Measurements from ENCODE around the gene TAS1R2.

The TAS1R2 gene

DNA sequence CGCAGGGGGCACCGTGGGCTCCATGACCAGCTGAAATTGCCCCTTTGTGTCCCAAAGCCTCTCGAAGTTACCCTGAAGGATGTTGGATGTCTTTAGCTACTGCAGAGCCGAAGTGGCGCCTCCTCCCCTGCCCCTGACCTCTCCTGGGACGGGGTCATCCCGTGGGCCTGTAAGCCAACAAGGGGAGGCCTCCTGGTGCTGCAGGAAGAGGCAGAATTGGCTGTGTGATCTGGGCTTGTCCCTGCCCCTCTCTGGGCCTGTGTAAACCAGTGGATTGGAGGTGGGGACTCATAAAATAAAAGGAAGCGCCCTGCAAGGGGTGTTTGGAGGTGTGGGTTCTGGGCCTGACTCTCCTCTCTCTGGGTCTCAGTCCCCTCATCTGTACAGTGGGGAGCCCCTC is 2.1 kb upstream of the TAS1R2 start:
- no peak for TF ChIP-seq CTCF (IDR thresholded peaks at IDR 0.05; ENCODE audit: control insufficient read depth, extremely low read depth, insufficient read depth)
- H3K4me3 ChIP-seq (ENCODE audit: low read depth, low read length): no peak overlapping the region
- no peak for DNase-seq (ENCODE audit: low read depth)

DNA sequence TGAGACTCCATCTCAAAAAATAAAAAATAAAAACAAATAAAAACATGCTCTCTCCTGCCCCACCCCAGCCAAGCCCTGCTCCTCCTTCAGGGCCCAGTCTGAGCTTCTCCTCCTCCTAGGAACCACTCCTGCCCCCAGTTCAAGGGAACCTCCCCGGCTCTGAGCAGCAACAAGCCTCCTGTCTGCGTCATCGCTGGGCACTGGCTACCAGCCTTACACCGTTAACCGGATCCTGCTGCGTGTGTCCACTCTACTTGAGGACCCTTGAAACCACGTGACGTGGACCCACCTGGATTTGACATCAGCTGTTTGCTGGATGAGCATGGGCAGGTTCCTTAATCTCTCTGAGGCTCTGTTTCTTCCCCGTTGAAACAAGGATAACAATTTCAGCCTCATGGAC is 1.6 kb upstream of the TAS1R2 start:
- DNase-seq (ENCODE audit: low read depth): no peak
- TF ChIP-seq CTCF (IDR thresholded peaks at IDR 0.05; ENCODE audit: control insufficient read depth, extremely low read depth, insufficient read depth): no peak
- no peak overlapping the region for H3K4me3 ChIP-seq (ENCODE audit: low read depth, low read length)

DNA sequence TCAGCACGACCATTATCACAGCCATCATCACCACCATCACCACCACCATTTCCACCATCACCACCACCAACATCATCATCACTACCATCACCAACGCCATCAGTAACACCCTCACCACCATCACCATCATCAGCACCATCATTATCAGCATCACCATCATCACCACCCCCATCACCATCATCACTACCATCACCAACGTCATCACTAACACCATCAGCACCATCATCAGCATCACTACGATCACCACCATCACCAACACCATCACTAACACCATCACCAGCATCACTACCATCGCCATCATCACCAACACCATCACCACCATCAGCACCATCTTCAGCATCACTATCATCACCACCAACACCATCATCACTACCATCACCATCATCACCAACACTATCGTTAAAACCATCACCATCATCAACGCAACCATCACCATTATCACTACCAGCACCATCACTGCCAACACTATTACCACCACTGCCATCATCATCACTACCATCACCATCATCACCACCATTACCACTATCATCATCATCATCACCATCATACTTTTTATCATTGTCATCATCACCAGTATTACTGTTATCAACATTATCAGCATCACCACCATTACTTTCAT is 1.3 kb downstream of the TAS1R2 start:
- DNase-seq (ENCODE audit: low read depth): no peak
- TF ChIP-seq CTCF (IDR thresholded peaks at IDR 0.05; ENCODE audit: control insufficient read depth, extremely low read depth, insufficient read depth): no peak
- no peak overlapping the region for H3K4me3 ChIP-seq (ENCODE audit: low read depth, low read length)

DNA sequence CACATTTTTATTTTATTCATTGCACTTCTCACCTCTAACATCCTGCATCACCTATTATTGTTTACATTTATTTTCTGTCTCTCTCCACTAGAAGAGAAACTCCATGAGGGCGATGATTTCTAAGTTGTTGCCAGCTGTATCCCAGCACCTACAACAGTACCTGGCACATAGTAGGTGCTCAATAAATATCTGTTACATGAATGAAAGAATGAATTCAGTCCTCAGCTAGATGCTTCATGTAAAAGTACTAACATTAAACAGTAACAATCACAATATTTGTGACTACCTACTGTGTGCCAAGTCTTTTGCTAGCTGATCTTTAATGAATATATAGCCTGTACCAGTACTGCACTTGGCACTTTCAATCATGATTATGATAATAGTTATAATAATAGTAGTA is 3.0 kb downstream of the TAS1R2 start:
- no peak overlapping the region for H3K4me3 ChIP-seq (ENCODE audit: low read depth, low read length)
- no peak for TF ChIP-seq CTCF (IDR thresholded peaks at IDR 0.05; ENCODE audit: control insufficient read depth, extremely low read depth, insufficient read depth)
- no peak for DNase-seq (ENCODE audit: low read depth)

- no peak overlapping the region for H3K4me3 ChIP-seq (ENCODE audit: low read depth, low read length)
- no peak for DNase-seq (ENCODE audit: low read depth)
- TF ChIP-seq CTCF (IDR thresholded peaks at IDR 0.05; ENCODE audit: control insufficient read depth, extremely low read depth, insufficient read depth): no peak
These were observed 3.9 kb downstream of the TAS1R2 start for GRCh38 chr1:18855573-18855972.

GRCh38 chr1:18854331-18855025 is 5.0 kb downstream of the TAS1R2 start:
- no peak for DNase-seq (ENCODE audit: low read depth)
- H3K4me3 ChIP-seq (ENCODE audit: low read depth, low read length): no peak overlapping the region
- TF ChIP-seq CTCF (IDR thresholded peaks at IDR 0.05; ENCODE audit: control insufficient read depth, extremely low read depth, insufficient read depth): peak; percentile 34

GRCh38 chr1:18852501-18852900 is 7.0 kb downstream of the TAS1R2 start:
- TF ChIP-seq CTCF (IDR thresholded peaks at IDR 0.05; ENCODE audit: control insufficient read depth, extremely low read depth, insufficient read depth): no peak
- H3K4me3 ChIP-seq (ENCODE audit: low read depth, low read length): no peak overlapping the region
- no peak for DNase-seq (ENCODE audit: low read depth)
